H9 (cell line): ENCODE results near the gene MED17. TPM values are rescaled to one million over a fixed set of nuclear protein-coding genes. Genes with fewer than 3 reads are reported as not detected.

ENCODE experiments used
- DNase-seq: peaks from one replicate; pipeline ENCODE4 v3.0.0-alpha.2; 2017
- H2AFZ ChIP-seq: one replicate; pipeline ENCODE4 v1.6.1; 2013; ENCODE audit warnings: mild to moderate bottlenecking, low read length, control low read depth, moderate library complexity
- H2AK5ac ChIP-seq: 2 replicates; pipeline ENCODE4 v1.6.1; 2013; ENCODE audit warnings: low read length, control low read depth, mixed read lengths; ENCODE audit not compliant: insufficient read length
- H2BK120ac ChIP-seq: one replicate; pipeline ENCODE4 v1.6.1; 2013; ENCODE audit warnings: low read depth, mild to moderate bottlenecking, low read length, control low read depth, inconsistent platforms; ENCODE audit not compliant: poor library complexity, severe bottlenecking
- H2BK12ac ChIP-seq: 2 replicates; pipeline ENCODE4 v1.6.1; 2013; ENCODE audit warnings: low read length, control low read depth, mixed read lengths, low read depth; ENCODE audit not compliant: insufficient read length
- H2BK15ac ChIP-seq: 2 replicates; pipeline ENCODE4 v1.6.1; 2013; ENCODE audit warnings: low read depth, low read length, control low read depth
- H2BK20ac ChIP-seq: one replicate; pipeline ENCODE4 v1.6.1; 2013; ENCODE audit warnings: low read depth, mild to moderate bottlenecking, low read length, control low read depth, inconsistent platforms; ENCODE audit not compliant: poor library complexity, severe bottlenecking
- H2BK5ac ChIP-seq: 2 replicates; pipeline ENCODE4 v1.6.1; 2013; ENCODE audit warnings: low read length, control low read depth, mixed read lengths; ENCODE audit not compliant: insufficient read length
- H3K14ac ChIP-seq: 2 replicates; pipeline ENCODE4 v1.6.1; 2013; ENCODE audit warnings: low read length, control low read depth; ENCODE audit not compliant: insufficient read depth
- H3K18ac ChIP-seq: 2 replicates; pipeline ENCODE4 v1.6.1; 2013; ENCODE audit warnings: low read depth, mild to moderate bottlenecking, mixed read lengths, low read length, control low read depth; ENCODE audit not compliant: insufficient read length
- H3K23ac ChIP-seq: 2 replicates; pipeline ENCODE4 v1.6.1; 2013; ENCODE audit warnings: low read length, control low read depth, mixed read lengths, low read depth; ENCODE audit not compliant: insufficient read length
- H3K23me2 ChIP-seq: 2 replicates; pipeline ENCODE4 v1.6.1; 2013; ENCODE audit warnings: low read depth, mild to moderate bottlenecking, mixed read lengths, low read length, control low read depth; ENCODE audit not compliant: insufficient read length, poor library complexity, severe bottlenecking
- H3K27ac ChIP-seq: 2 replicates; pipeline ENCODE4 v1.5.1; 2013; ENCODE audit warnings: low read length, control low read depth, mixed read lengths, low read depth; ENCODE audit not compliant: insufficient read length
- H3K27me3 ChIP-seq: 2 replicates; pipeline ENCODE4 v1.6.1; 2013; ENCODE audit warnings: low read length, control low read depth, inconsistent platforms; ENCODE audit not compliant: insufficient read depth
- H3K4ac ChIP-seq: 2 replicates; pipeline ENCODE4 v1.6.1; 2013; ENCODE audit warnings: low read depth, mild to moderate bottlenecking, control low read depth, inconsistent platforms, low read length, moderate library complexity
- H3K4me1 ChIP-seq: 2 replicates; pipeline ENCODE4 v1.6.1; 2013; ENCODE audit warnings: low read length, control low read depth, inconsistent platforms; ENCODE audit not compliant: insufficient read depth
- H3K4me2 ChIP-seq: 2 replicates; pipeline ENCODE4 v1.6.1; 2013; ENCODE audit warnings: low read length, control low read depth, mixed read lengths; ENCODE audit not compliant: insufficient read length, insufficient read depth
- H3K56ac ChIP-seq: 2 replicates; pipeline ENCODE4 v1.6.1; 2013; ENCODE audit warnings: low read depth, mild to moderate bottlenecking, mixed read lengths, low read length, control low read depth; ENCODE audit not compliant: insufficient read length
- H3K79me1 ChIP-seq: 2 replicates; pipeline ENCODE4 v1.6.1; 2013; ENCODE audit warnings: low read depth, mild to moderate bottlenecking, moderate library complexity, low read length, control low read depth, inconsistent platforms; ENCODE audit not compliant: insufficient read depth, poor library complexity, severe bottlenecking
- H3K79me2 ChIP-seq: 2 replicates; pipeline ENCODE4 v1.6.1; 2013; ENCODE audit warnings: low read length, control low read depth, inconsistent platforms; ENCODE audit not compliant: insufficient read depth
- H3K9ac ChIP-seq: 2 replicates; pipeline ENCODE4 v1.6.1; 2013; ENCODE audit warnings: low read length, control low read depth, mixed read lengths; ENCODE audit not compliant: insufficient read length; ENCODE audit errors: extremely low read depth
- H3K9me3 ChIP-seq: one replicate; pipeline ENCODE4 v1.6.1; 2013; ENCODE audit warnings: low read depth, low read length, inconsistent platforms; ENCODE audit not compliant: control insufficient read depth
- H3T11ph ChIP-seq: one replicate; pipeline ENCODE4 v1.6.1; 2013; ENCODE audit warnings: mild to moderate bottlenecking, low read length, control low read depth, inconsistent platforms
- H4K20me1 ChIP-seq: one replicate; pipeline ENCODE4 v1.6.1; 2013; ENCODE audit not compliant: control insufficient read depth, insufficient read length, insufficient read depth
- H4K5ac ChIP-seq: 2 replicates; pipeline ENCODE4 v1.6.1; 2013; ENCODE audit warnings: low read depth, mild to moderate bottlenecking, mixed read lengths, low read length, control low read depth; ENCODE audit not compliant: insufficient read length
- H4K8ac ChIP-seq: replicated peaks from 2 replicates; pipeline ENCODE4 v1.6.1; 2013; ENCODE audit warnings: low read length, control low read depth, mixed read lengths, low read depth; ENCODE audit not compliant: insufficient read length
- H4K91ac ChIP-seq: 2 replicates; pipeline ENCODE4 v1.6.1; 2013; ENCODE audit warnings: low read depth, mild to moderate bottlenecking, moderate library complexity, mixed read lengths, low read length, control low read depth; ENCODE audit not compliant: insufficient read length
- H3K27ac Mint-ChIP-seq, 3 experiments: 2 replicates in 2 of 3; 3 replicates in 1 of 3; pipeline ENCODE4 v1.8.0; 2020 to 2021; ENCODE audit warnings: mixed read lengths in 3 of 3, mild to moderate bottlenecking in 1 of 3, moderate library complexity in 1 of 3
- H3K27me3 Mint-ChIP-seq: 2 replicates; pipeline ENCODE4 v1.8.0; 2021; ENCODE audit warnings: low read depth, mild to moderate bottlenecking, moderate library complexity, mixed read lengths
- H3K36me3 Mint-ChIP-seq, 3 experiments: 2 replicates in 2 of 3; 3 replicates in 1 of 3; pipeline ENCODE4 v1.8.0; 2020 to 2021; ENCODE audit warnings: low read depth in 3 of 3, mixed read lengths in 3 of 3; ENCODE audit not compliant: insufficient read depth in 1 of 3
- H3K4me1 Mint-ChIP-seq, 2 experiments: 2 replicates each; pipeline ENCODE4 v1.8.0; 2020; ENCODE audit warnings: mixed read lengths in 2 of 2
- H3K4me3 Mint-ChIP-seq, 2 experiments: 2 replicates in 1 of 2; 3 replicates in 1 of 2; pipeline ENCODE4 v1.8.0; 2020 to 2021; ENCODE audit warnings: mild to moderate bottlenecking in 2 of 2, mixed read lengths in 2 of 2, moderate library complexity in 1 of 2
- H3K9me3 Mint-ChIP-seq, 2 experiments: 2 replicates in 1 of 2; 3 replicates in 1 of 2; pipeline ENCODE4 v1.8.0; 2020; ENCODE audit warnings: mild to moderate bottlenecking in 2 of 2, mixed read lengths in 2 of 2, moderate library complexity in 1 of 2
- CTCF ChIP-seq: fragments of 200-600 bp; sonication (generic); conservative IDR thresholded peaks from 3 replicates; pipeline ENCODE4 v1.8.0; 2021; ENCODE audit warnings: antibody characterized with exemption, mild to moderate bottlenecking
- WGBS: extraction: QIAGEN DNeasy Blood & Tissue Kit; methylation state at CpG from one replicate; pipeline ENCODE4 v1.1.7; 2013; ENCODE audit warnings: missing lambda C conversion rate, low lambda C conversion rate, mixed read lengths; ENCODE audit not compliant: insufficient read length; ENCODE audit errors: extremely low coverage; 5-methylcytosine and 5-hydroxymethylcytosine counted together
- total RNA-seq: library from RNA; stranded (reverse); gene quantifications from 2 replicates; pipeline ENCODE4 v1.2.1, GENCODE V29; 2021

MED17 gene
- total RNA-seq, 1 experiment from 2014 or later, result 43.3 TPM

- no peak overlapping the region for H3K27ac ChIP-seq
- H3K79me2 ChIP-seq, result no peaks in the 10 kb centered on the region
- TF ChIP-seq CTCF, result no peak
- H3K27me3 ChIP-seq, result no peaks in the 10 kb centered on the region
- no peaks in the 10 kb centered on the region for H3K4me1 ChIP-seq
- H3K9ac ChIP-seq, result no peak overlapping the region
- H3K23me2 ChIP-seq, result no peaks in the 10 kb centered on the region
- H3T11ph ChIP-seq, result no peak overlapping the region
- H4K20me1 ChIP-seq, result no peaks in the 10 kb centered on the region
- H2BK20ac ChIP-seq, result no peak overlapping the region
- H4K91ac ChIP-seq, result no peak overlapping the region
- H3K27me3 Mint-ChIP-seq, result no peaks in the 10 kb centered on the region; the same call in 1 of the 2 replicates
- no peak overlapping the region for H4K5ac ChIP-seq
- no peak overlapping the region for H4K8ac ChIP-seq
- no peaks in the 10 kb centered on the region for H3K9me3 Mint-ChIP-seq
- H3K4ac ChIP-seq, result no peak overlapping the region
- H2AFZ ChIP-seq, result no peak overlapping the region
- no peak overlapping the region for H3K27ac Mint-ChIP-seq
- H2BK15ac ChIP-seq, result no peak overlapping the region
- H3K9me3 ChIP-seq, result no peaks in the 10 kb centered on the region
- H3K36me3 Mint-ChIP-seq, result no peaks in the 10 kb centered on the region
- H3K18ac ChIP-seq, result no peak overlapping the region
- no CpG with 5 or more reads among the region's 8 CpGs for WGBS
- H3K4me1 Mint-ChIP-seq, result peaks cover 3% of the 10 kb centered on the region in 2 experiments; a peak in 1 of 4 replicates
- no peaks in the 10 kb centered on the region for H3K79me1 ChIP-seq
- H2BK120ac ChIP-seq, result no peak overlapping the region
- DNase-seq, result peak; percentile 42
- H3K23ac ChIP-seq, result no peak overlapping the region
- H3K4me2 ChIP-seq, result no peak overlapping the region
- H2BK12ac ChIP-seq, result no peak overlapping the region
- no peak overlapping the region for H3K14ac ChIP-seq
- H3K56ac ChIP-seq, result no peak overlapping the region
- H3K4me3 Mint-ChIP-seq, result no peak overlapping the region
- H2AK5ac ChIP-seq, result no peak overlapping the region
- no peak overlapping the region for H2BK5ac ChIP-seq
These were observed 54.9 kb downstream of the MED17 start for GRCh38 chr11:93838967-93839366.
